GM19452 (cell line): ENCODE results near the gene OR5M11.
"Not testable (repeated sequence)": the region's sequence is repeated elsewhere in the genome, so short reads cannot be mapped to it uniquely, and the experiment has no call there.

Experiments used
- ATAC-seq: cut with Tn5 transposase; IDR thresholded peaks from one replicate; pipeline ENCODE4 v1.9.1; 2021; ENCODE audit not compliant: unreplicated experiment

Gene OR5M11

GRCh38 chr11:56543157-56543556 lies at the start of gene OR5M11:
Gene OR5M11 (minus strand): TSS chr11:56543257. CDS start chr11:56543257, 0 bp downstream.
- ATAC-seq: no peak

GRCh38 chr11:56592088-56592717 lies 49.1 kb upstream of the OR5M11 start:
- not testable (repeated sequence) for ATAC-seq

- ATAC-seq: no peak
Observed at GRCh38 chr11:56577621-56578020, 34.6 kb upstream of the OR5M11 start, which contains the start of gene OR5M10. Gene OR5M10 (minus strand): TSS chr11:56577721. CDS start chr11:56577721, 0 bp downstream.

- ATAC-seq: no peak
Observed at GRCh38 chr11:56558574-56558973, 15.5 kb upstream of the OR5M11 start.

- ATAC-seq: not testable (repeated sequence)
Observed at GRCh38 chr11:56554691-56555090, 11.6 kb upstream of the OR5M11 start.

GRCh38 chr11:56545531-56545930 lies 2.5 kb upstream of the OR5M11 start:
- ATAC-seq: no peak

GRCh38 chr11:56543739-56544138 lies 682 bp upstream of the OR5M11 start:
- no peak for ATAC-seq

GRCh38 chr11:56533054-56533740 lies 9.9 kb downstream of the OR5M11 start:
- ATAC-seq: no peak

GRCh38 chr11:56531856-56532255 lies 11.2 kb downstream of the OR5M11 start:
- ATAC-seq: no peak

GRCh38 chr11:56522008-56522407 lies 21.0 kb downstream of the OR5M11 start:
- no peak for ATAC-seq

- no peak for ATAC-seq
Observed at GRCh38 chr11:56513280-56513679, 29.8 kb downstream of the OR5M11 start.

- ATAC-seq: no peak
Observed at GRCh38 chr11:56509439-56509838, 33.6 kb downstream of the OR5M11 start.

- ATAC-seq: no peak
Observed at GRCh38 chr11:56497010-56497409, 46.0 kb downstream of the OR5M11 start.

- no peak for ATAC-seq
Observed at GRCh38 chr11:56495117-56495516, 47.9 kb downstream of the OR5M11 start.
